Loucy (cell line): ENCODE data around the gene SYT13.

Experiments used
- H2AFZ ChIP-seq: fragments of 200-600 bp; sonication (generic); 2 replicates; pipeline ENCODE4 v1.6.0; 2016; ENCODE audit warnings: antibody characterized with exemption, mild to moderate bottlenecking, low read length, moderate library complexity
- H3F3A ChIP-seq: fragments of 200-600 bp; 2 replicates; pipeline ENCODE4 v1.6.0; 2016; ENCODE audit warnings: antibody characterized with exemption, low read depth, mild to moderate bottlenecking
- H3K27me3 ChIP-seq: fragments of 200-600 bp; sonication (generic); 2 replicates; pipeline ENCODE4 v1.6.1; 2014; ENCODE audit warnings: low read length, mild to moderate bottlenecking; ENCODE audit not compliant: insufficient read depth, poor library complexity, severe bottlenecking
- H3K36me3 ChIP-seq: fragments of 200-600 bp; sonication (generic); 2 replicates; pipeline ENCODE4 v1.6.1; 2016; ENCODE audit warnings: low read length; ENCODE audit not compliant: insufficient read depth
- H3K4me1 ChIP-seq: fragments of 200-600 bp; sonication (generic); 2 replicates; pipeline ENCODE4 v1.5.1; 2014; ENCODE audit warnings: low read length, mild to moderate bottlenecking; ENCODE audit not compliant: insufficient read depth, poor library complexity, severe bottlenecking
- H3K4me2 ChIP-seq: fragments of 200-600 bp; sonication (generic); 2 replicates; pipeline ENCODE4 v1.6.0; 2014; ENCODE audit warnings: antibody characterized with exemption, low read length, low read depth, mild to moderate bottlenecking; ENCODE audit not compliant: poor library complexity, severe bottlenecking
- H3K4me3 ChIP-seq: fragments of 200-600 bp; sonication (generic); 2 replicates; pipeline ENCODE4 v1.5.1; 2014; ENCODE audit warnings: low read length, mild to moderate bottlenecking, mixed read lengths; ENCODE audit not compliant: poor library complexity, severe bottlenecking
- H3K79me2 ChIP-seq: fragments of 200-600 bp; sonication (generic); 2 replicates; pipeline ENCODE4 v1.6.1; 2014; ENCODE audit warnings: low read length; ENCODE audit not compliant: insufficient read depth
- H3K9ac ChIP-seq: fragments of 200-600 bp; sonication (generic); 2 replicates; pipeline ENCODE4 v1.6.0; 2014; ENCODE audit warnings: mild to moderate bottlenecking, low read depth, low read length, moderate library complexity; ENCODE audit not compliant: poor library complexity, severe bottlenecking
- H3K9me2 ChIP-seq: fragments of 200-600 bp; sonication (generic); replicated peaks from 2 replicates; pipeline ENCODE4 v1.6.1; 2016; ENCODE audit warnings: low read depth, low read length, mixed read lengths
- H3K9me3 ChIP-seq: fragments of 200-600 bp; sonication (generic); 2 replicates; pipeline ENCODE4 v1.6.1; 2014; ENCODE audit warnings: mild to moderate bottlenecking, antibody characterized with exemption, low read length, low read depth; ENCODE audit not compliant: insufficient read depth
- H4K20me1 ChIP-seq: fragments of 200-600 bp; sonication (generic); 2 replicates; pipeline ENCODE4 v1.6.0; 2014; ENCODE audit warnings: antibody characterized with exemption, low read length, mild to moderate bottlenecking; ENCODE audit not compliant: insufficient read depth, poor library complexity, severe bottlenecking
- CTCF ChIP-seq: fragments of 200-600 bp; sonication (generic); conservative IDR thresholded peaks from 2 replicates; pipeline ENCODE4 v1.5.1; 2014; ENCODE audit warnings: mild to moderate bottlenecking, antibody characterized with exemption, low read length
- EZH2phosphoT487 ChIP-seq: fragments of 200-600 bp; IDR thresholded peaks from 2 replicates; pipeline ENCODE4 v1.6.1; 2018; ENCODE audit warnings: antibody characterized with exemption, mild to moderate bottlenecking, moderate library complexity, borderline replicate concordance

Gene SYT13

GRCh38 chr11:45274206-45274605, 11.9 kb downstream of the SYT13 start:
- Histone ChIP-seq H3K79me2 (no peaks in the 10 kb centered on the region), H3K4me2 (peak overlapping the region; percentile 34), H3K4me3 (no peak overlapping the region), H3F3A (no peaks in the 10 kb centered on the region), H3K9me3 (no peaks in the 10 kb centered on the region), H3K36me3 (no peaks in the 10 kb centered on the region), H3K9ac (no peak overlapping the region), H4K20me1 (no peaks in the 10 kb centered on the region), H3K4me1 (peaks cover 25% of the 10 kb centered on the region), H3K9me2 (no peaks in the 10 kb centered on the region), H2AFZ (no peak overlapping the region), H3K27me3 (no peaks in the 10 kb centered on the region)
- TF ChIP-seq EZH2phosphoT487 (no peak), CTCF (no peak)

GRCh38 chr11:45273509-45273908, 12.6 kb downstream of the SYT13 start:
- H3K27me3 ChIP-seq: no peaks in the 10 kb centered on the region
- H3K79me2 ChIP-seq: no peaks in the 10 kb centered on the region
- no peak overlapping the region for H3K9ac ChIP-seq
- no peak overlapping the region for H3K4me3 ChIP-seq
- no peak overlapping the region for H2AFZ ChIP-seq
- H4K20me1 ChIP-seq: no peaks in the 10 kb centered on the region
- TF ChIP-seq EZH2phosphoT487 (no peak), CTCF (no peak)
- no peaks in the 10 kb centered on the region for H3F3A ChIP-seq
- H3K4me1 ChIP-seq: peaks cover 25% of the 10 kb centered on the region
- H3K36me3 ChIP-seq: no peaks in the 10 kb centered on the region
- H3K9me2 ChIP-seq: no peaks in the 10 kb centered on the region
- no peak overlapping the region for H3K4me2 ChIP-seq
- H3K9me3 ChIP-seq: no peaks in the 10 kb centered on the region

- Histone ChIP-seq H3K79me2 (no peaks in the 10 kb centered on the region), H3K4me1 (peaks cover 25% of the 10 kb centered on the region), H3K27me3 (no peaks in the 10 kb centered on the region), H3K36me3 (no peaks in the 10 kb centered on the region), H3K9ac (no peak overlapping the region), H2AFZ (peak overlapping the region; percentile 52; the same call in 1 of the 2 replicates), H3K4me3 (no peak overlapping the region), H3F3A (no peaks in the 10 kb centered on the region), H4K20me1 (no peaks in the 10 kb centered on the region), H3K9me3 (no peaks in the 10 kb centered on the region), H3K4me2 (no peak overlapping the region), H3K9me2 (no peaks in the 10 kb centered on the region)
- no peak for TF ChIP-seq CTCF
- no peak for TF ChIP-seq EZH2phosphoT487
Measured at GRCh38 chr11:45272701-45273100, 13.4 kb downstream of the SYT13 start.
